ENCODE data around the gene CTNNA3.

The CTNNA3 gene

GRCh38 chr10:66714741-66715140, 981.3 kb downstream of the CTNNA3 start:
- H3K27ac ChIP-seq: no peak overlapping the region
- no peaks in the 10 kb centered on the region for H3K27me3 ChIP-seq
- H3K4me1 ChIP-seq (ENCODE audit: control insufficient read depth in 1 of 2, insufficient read depth in 1 of 2, low read depth in 1 of 2, low read length in 1 of 2): no peaks in the 10 kb centered on the region
- H3K36me3 ChIP-seq: no peaks in the 10 kb centered on the region
- no peaks in the 10 kb centered on the region for H3K9me3 ChIP-seq
- TF ChIP-seq CTCF (IDR thresholded peaks at IDR 0.05): no peak
- H3K4me3 ChIP-seq (ENCODE audit: low read depth in 1 of 2, low read length in 1 of 2): no peak overlapping the region

GRCh38 chr10:66713387-66713786, 982.6 kb downstream of the CTNNA3 start:
- H3K4me1 ChIP-seq (ENCODE audit: control insufficient read depth in 1 of 2, insufficient read depth in 1 of 2, low read depth in 1 of 2, low read length in 1 of 2): no peaks in the 10 kb centered on the region
- no peaks in the 10 kb centered on the region for H3K27me3 ChIP-seq
- H3K36me3 ChIP-seq: no peaks in the 10 kb centered on the region
- TF ChIP-seq CTCF (IDR thresholded peaks at IDR 0.05): no peak
- no peaks in the 10 kb centered on the region for H3K9me3 ChIP-seq
- no peak overlapping the region for H3K4me3 ChIP-seq (ENCODE audit: low read depth in 1 of 2, low read length in 1 of 2)
- no peak overlapping the region for H3K27ac ChIP-seq

DNA sequence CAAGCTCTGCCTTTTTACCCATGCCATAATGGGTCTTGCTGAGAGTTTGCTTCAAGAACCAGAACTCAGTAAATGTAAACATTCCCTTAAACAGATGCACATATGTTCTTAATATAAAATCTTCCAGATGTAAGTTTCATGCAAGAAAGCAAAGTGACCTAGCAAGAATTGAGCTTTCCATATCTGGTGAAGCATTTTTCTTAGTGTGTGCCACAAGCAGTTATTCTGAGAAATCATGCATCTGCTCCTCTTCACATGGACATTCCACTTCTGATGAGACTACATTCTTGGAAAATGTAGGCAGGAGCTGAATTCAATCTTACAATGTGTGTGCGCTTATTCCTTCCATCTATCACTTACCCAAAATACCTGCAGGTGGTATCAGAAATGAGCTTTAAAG, 997.9 kb downstream of the CTNNA3 start:
- H3K27ac ChIP-seq: no peak overlapping the region
- TF ChIP-seq CTCF (IDR thresholded peaks at IDR 0.05): no peak

GRCh38 chr10:66695046-66695445, 1000.9 kb downstream of the CTNNA3 start:
- no peak overlapping the region for H3K4me3 ChIP-seq (ENCODE audit: low read depth in 1 of 2, low read length in 1 of 2)
- no peaks in the 10 kb centered on the region for H3K27me3 ChIP-seq
- no peaks in the 10 kb centered on the region for H3K9me3 ChIP-seq
- no peaks in the 10 kb centered on the region for H3K4me1 ChIP-seq (ENCODE audit: control insufficient read depth in 1 of 2, insufficient read depth in 1 of 2, low read depth in 1 of 2, low read length in 1 of 2)
- H3K36me3 ChIP-seq: no peaks in the 10 kb centered on the region
- H3K27ac ChIP-seq: no peak overlapping the region
- no peak for TF ChIP-seq CTCF (IDR thresholded peaks at IDR 0.05)

More for the DNA sequence above, 997.9 kb downstream of the CTNNA3 start:
- Histone ChIP-seq H3K9me3 (no peaks in the 10 kb centered on the region), H3K4me1 (ENCODE audit: control insufficient read depth in 1 of 2, insufficient read depth in 1 of 2, low read depth in 1 of 2, low read length in 1 of 2) (no peaks in the 10 kb centered on the region), H3K4me3 (ENCODE audit: low read depth in 1 of 2, low read length in 1 of 2) (no peak overlapping the region), H3K27me3 (no peaks in the 10 kb centered on the region), H3K36me3 (no peaks in the 10 kb centered on the region)

- H3K36me3 ChIP-seq: no peaks in the 10 kb centered on the region
- no peaks in the 10 kb centered on the region for H3K9me3 ChIP-seq
- H3K27me3 ChIP-seq: no peaks in the 10 kb centered on the region
- H3K4me3 ChIP-seq (ENCODE audit: low read depth in 1 of 2, low read length in 1 of 2): no peak overlapping the region
- no peak for TF ChIP-seq CTCF (IDR thresholded peaks at IDR 0.05)
- no peak overlapping the region for H3K27ac ChIP-seq
- no peaks in the 10 kb centered on the region for H3K4me1 ChIP-seq (ENCODE audit: control insufficient read depth in 1 of 2, insufficient read depth in 1 of 2, low read depth in 1 of 2, low read length in 1 of 2)
Measured at GRCh38 chr10:66684581-66684980, 1011.4 kb downstream of the CTNNA3 start.

DNA sequence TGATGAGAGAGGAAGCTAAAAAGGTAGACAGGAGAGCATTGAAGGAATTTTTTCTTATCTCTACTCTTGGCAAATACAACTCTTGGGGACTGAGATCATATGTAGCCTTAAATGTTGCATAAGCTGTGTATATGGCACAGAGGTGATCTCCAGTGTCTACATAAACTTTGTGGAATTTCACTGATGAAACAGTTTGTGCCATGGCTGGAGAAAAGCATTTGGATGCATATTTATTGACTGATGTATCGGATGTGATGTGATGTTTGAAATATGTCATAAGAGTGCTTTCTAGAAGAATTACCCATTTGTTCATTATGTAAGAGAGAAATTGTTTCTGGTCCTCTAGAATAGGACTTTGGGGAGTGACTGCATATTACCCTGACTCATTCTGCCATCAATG, 1015.1 kb downstream of the CTNNA3 start:
- no peaks in the 10 kb centered on the region for H3K36me3 ChIP-seq
- H3K4me1 ChIP-seq (ENCODE audit: control insufficient read depth in 1 of 2, insufficient read depth in 1 of 2, low read depth in 1 of 2, low read length in 1 of 2): no peaks in the 10 kb centered on the region
- H3K27ac ChIP-seq: no peak overlapping the region
- TF ChIP-seq CTCF (IDR thresholded peaks at IDR 0.05): no peak
- H3K4me3 ChIP-seq (ENCODE audit: low read depth in 1 of 2, low read length in 1 of 2): no peak overlapping the region
- no peaks in the 10 kb centered on the region for H3K9me3 ChIP-seq
- H3K27me3 ChIP-seq: no peaks in the 10 kb centered on the region
